B cell (primary cell): ENCODE results near the gene EEF1AKMT2. TPM values are rescaled to one million over a fixed set of nuclear protein-coding genes. Genes with fewer than 3 reads are reported as not detected.

Experiments used
- ATAC-seq: fragments of 200-7000 bp; cut with Tn5 transposase; one replicate; pipeline ENCODE4 v1.10.0; 2021; ENCODE audit warnings: low read depth, mild to moderate bottlenecking, moderate number of reproducible peaks, moderate library complexity
- CTCF ChIA-PET: fragments of 350-600 bp; sonication (Branson Sonifier 250); formaldehyde crosslinking; loops from one replicate; lab custom pipeline; 2021; ENCODE audit warnings: antibody characterized with exemption, inconsistent platforms; lab: Charles Lee
- POLR2A ChIA-PET: fragments of 350-600 bp; sonication (Branson Sonifier 250); formaldehyde crosslinking; loops from one replicate; lab custom pipeline; 2021; ENCODE audit warnings: antibody characterized with exemption; lab: Charles Lee
- DNase-seq: peaks from one replicate; pipeline ENCODE4 v3.0.0; 2013
- H2AFZ ChIP-seq: 2 replicates; pipeline ENCODE4 v1.6.1; 2012; ENCODE audit warnings: mild to moderate bottlenecking, low read depth, low read length; ENCODE audit not compliant: insufficient read depth, poor library complexity, severe bottlenecking
- H3K27ac ChIP-seq, 2 donors: 1 replicate in 1 of 2; 2 replicates in 1 of 2; pipeline ENCODE4 v1.5.1; 2012 to 2013; ENCODE audit warnings: low read length in 2 of 2, mild to moderate bottlenecking in 2 of 2, moderate library complexity in 1 of 2
- H3K27me3 ChIP-seq, 4 experiments: fragments of 200-600 bp in 1 of 4; sonication (generic) in 1 of 4; replicated peaks in 1 of 4; 1 replicate in 2 of 4; 2 replicates in 2 of 4; pipeline versions ENCODE4 v1.6.1 to v1.7.0; 2013 to 2016; ENCODE audit warnings: low read length in 3 of 4, mild to moderate bottlenecking in 2 of 4, mixed read lengths in 1 of 4, moderate library complexity in 1 of 4; ENCODE audit not compliant: insufficient read depth in 4 of 4, control insufficient read depth in 3 of 4; ENCODE audit errors: control extremely low read depth in 1 of 4
- H3K36me3 ChIP-seq, 2 experiments: replicated peaks in 1 of 2; 1 replicate in 1 of 2; 2 replicates in 1 of 2; pipeline versions ENCODE4 v1.6.1 to v1.7.1; 2013; ENCODE audit warnings: low read length in 1 of 2; ENCODE audit not compliant: insufficient read depth in 2 of 2, control insufficient read depth in 1 of 2; ENCODE audit errors: control extremely low read depth in 1 of 2, extremely low read depth in 1 of 2
- H3K4me1 ChIP-seq, 2 donors: fragments of 200-600 bp in 1 of 2; sonication (generic) in 1 of 2; 1 replicate in 1 of 2; 2 replicates in 1 of 2; pipeline versions ENCODE4 v1.5.1 to v1.6.1; 2013 to 2017; ENCODE audit warnings: low read length in 2 of 2; ENCODE audit not compliant: control insufficient read depth in 2 of 2, insufficient read depth in 2 of 2
- H3K4me2 ChIP-seq: replicated peaks from 2 replicates; pipeline ENCODE3; 2012; ENCODE audit warnings: mild to moderate bottlenecking, low read depth, low read length; ENCODE audit not compliant: poor library complexity, severe bottlenecking
- H3K4me3 ChIP-seq, 5 experiments: fragments of 200-600 bp in 1 of 5; sonication (generic) in 1 of 5; 1 replicate in 3 of 5; 2 replicates in 2 of 5; pipeline versions ENCODE4 v1.5.1 to v1.7.0; 2011 to 2016; ENCODE audit warnings: low read length in 4 of 5, mild to moderate bottlenecking in 4 of 5, low read depth in 2 of 5, control low read depth in 1 of 5, moderate library complexity in 1 of 5; ENCODE audit not compliant: insufficient read depth in 1 of 5; ENCODE audit errors: control extremely low read depth in 1 of 5, extremely low read depth in 1 of 5
- H3K79me2 ChIP-seq: fragments of 200-600 bp; sonication (generic); one replicate; pipeline ENCODE4 v1.6.0; 2016; ENCODE audit warnings: low read length; ENCODE audit not compliant: control insufficient read depth, insufficient read depth
- H3K9ac ChIP-seq: fragments of 200-600 bp; sonication (generic); 2 replicates; pipeline ENCODE4 v1.6.1; 2017; ENCODE audit warnings: mild to moderate bottlenecking, low read length, moderate library complexity
- H3K9me3 ChIP-seq, 3 donors: one replicate each; pipeline versions ENCODE4 v1.6.1 to v1.7.1; 2013; ENCODE audit warnings: low read length in 2 of 3; ENCODE audit not compliant: control insufficient read depth in 2 of 3, insufficient read depth in 1 of 3; ENCODE audit errors: control extremely low read depth in 1 of 3
- H4K20me1 ChIP-seq: 2 replicates; pipeline ENCODE4 v1.6.0; 2012; ENCODE audit warnings: mild to moderate bottlenecking, low read length; ENCODE audit not compliant: insufficient read depth, control insufficient read depth, poor library complexity, severe bottlenecking
- H3K27ac Mint-ChIP-seq: one replicate; pipeline ENCODE4 v1.8.0; 2021; ENCODE audit warnings: mixed read lengths
- H3K27me3 Mint-ChIP-seq: one replicate; pipeline ENCODE4 v1.8.0; 2021; ENCODE audit warnings: mixed read lengths
- H3K4me1 Mint-ChIP-seq: one replicate; pipeline ENCODE4 v1.8.0; 2021; ENCODE audit warnings: mixed read lengths
- H3K4me3 Mint-ChIP-seq: one replicate; pipeline ENCODE4 v1.8.0; 2021; ENCODE audit warnings: mixed read lengths
- H3K9me3 Mint-ChIP-seq: one replicate; pipeline ENCODE4 v1.8.0; 2022; ENCODE audit warnings: mixed read lengths; ENCODE audit not compliant: insufficient read depth
- EZH2 ChIP-seq: IDR thresholded peaks from 2 replicates; pipeline ENCODE4 v1.6.1; 2012; ENCODE audit warnings: borderline replicate concordance, low read depth, mild to moderate bottlenecking, moderate library complexity, low read length; ENCODE audit not compliant: insufficient read depth, poor library complexity, severe bottlenecking
- WGBS: methylation state at CpG from one replicate; pipeline ENCODE4 v1.1.5; 2013; ENCODE audit warnings: missing lambda C conversion rate; ENCODE audit not compliant: insufficient coverage; 5-methylcytosine and 5-hydroxymethylcytosine counted together
- intact Hi-C: fragments of 100-400 bp; cut with micrococcal nuclease; formaldehyde crosslinking; loops from one replicate; pipeline ENCODE4 v1.10.0; 2022
- polyA plus RNA-seq: library from polyadenylated mRNA; depleted of rRNA; stranded (reverse); fragments of >200 nt; gene quantifications from 2 replicates; pipeline ENCODE4 v1.2.3, GENCODE V29; 2012
- total RNA-seq, 2 donors: library from RNA; stranded (reverse); fragments of 120-200 nt in 1 of 2; gene quantifications; 1 replicate in 1 of 2; 2 replicates in 1 of 2; pipeline versions ENCODE4 v1.2.3 to v1.2.4, GENCODE V29; 2013 to 2022
- TF ChIP-seq, protein P1 (sequence below): fragments of 200-600 bp; IDR thresholded peaks from one replicate; pipeline ENCODE4 v1.8.0; 2022; ENCODE audit warnings: antibody characterized with exemption, mild to moderate bottlenecking

The EEF1AKMT2 gene
- total and polyA plus RNA-seq, 2 donors (not counting 1 experiment from before 2014, with no cell fraction given), result 8.8 to 15.0 TPM

- H3K79me2 ChIP-seq, result peaks cover 97% of the 10 kb centered on the region
- peak overlapping the region; percentile 85 for H3K27ac Mint-ChIP-seq
- CTCF ChIA-PET, result interaction anchor here (0.6 to 19.2 kb wide), 35 partner anchors 12 to 725 kb away, joined by 3 to 353 read pairs (median 8); partner anchors contain the start of gene FAM53B
- H3K9me3 ChIP-seq, result no peaks in the 10 kb centered on the region
- H3K27me3 Mint-ChIP-seq, result no peaks in the 10 kb centered on the region
- H3K4me1 Mint-ChIP-seq, result peaks cover 91% of the 10 kb centered on the region
- peaks cover 64% of the 10 kb centered on the region for H4K20me1 ChIP-seq
- peak overlapping the region; percentile 82 for H3K4me3 Mint-ChIP-seq
- ATAC-seq (peak; percentile 48), DNase-seq (peak; percentile 90)
- peaks cover 4 to 33% of the 10 kb centered on the region in 2 experiments for H3K36me3 ChIP-seq
- WGBS, result 8% methylated on average over 7 of the region's 8 CpGs
- TF ChIP-seq, protein P1, sequence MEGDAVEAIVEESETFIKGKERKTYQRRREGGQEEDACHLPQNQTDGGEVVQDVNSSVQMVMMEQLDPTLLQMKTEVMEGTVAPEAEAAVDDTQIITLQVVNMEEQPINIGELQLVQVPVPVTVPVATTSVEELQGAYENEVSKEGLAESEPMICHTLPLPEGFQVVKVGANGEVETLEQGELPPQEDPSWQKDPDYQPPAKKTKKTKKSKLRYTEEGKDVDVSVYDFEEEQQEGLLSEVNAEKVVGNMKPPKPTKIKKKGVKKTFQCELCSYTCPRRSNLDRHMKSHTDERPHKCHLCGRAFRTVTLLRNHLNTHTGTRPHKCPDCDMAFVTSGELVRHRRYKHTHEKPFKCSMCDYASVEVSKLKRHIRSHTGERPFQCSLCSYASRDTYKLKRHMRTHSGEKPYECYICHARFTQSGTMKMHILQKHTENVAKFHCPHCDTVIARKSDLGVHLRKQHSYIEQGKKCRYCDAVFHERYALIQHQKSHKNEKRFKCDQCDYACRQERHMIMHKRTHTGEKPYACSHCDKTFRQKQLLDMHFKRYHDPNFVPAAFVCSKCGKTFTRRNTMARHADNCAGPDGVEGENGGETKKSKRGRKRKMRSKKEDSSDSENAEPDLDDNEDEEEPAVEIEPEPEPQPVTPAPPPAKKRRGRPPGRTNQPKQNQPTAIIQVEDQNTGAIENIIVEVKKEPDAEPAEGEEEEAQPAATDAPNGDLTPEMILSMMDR, result peak; percentile 77
- no peak for TF ChIP-seq EZH2
- H3K4me2 ChIP-seq, result peak overlapping the region; percentile 71
- H3K9me3 Mint-ChIP-seq, result no peaks in the 10 kb centered on the region
- peak overlapping the region; percentile 62 for H2AFZ ChIP-seq
- no peaks in the 10 kb centered on the region for H3K27me3 ChIP-seq
- peak overlapping the region; percentile 92 to 98 for H3K27ac ChIP-seq
- H3K9ac ChIP-seq, result peak overlapping the region; percentile 58
- H3K4me1 ChIP-seq, result peaks cover 97% of the 10 kb centered on the region in 2 donors
- intact Hi-C loops, result loop anchor here (1.0 to 2.0 kb wide), 6 partner anchors 9 to 118 kb away; no protein-coding TSS in a partner anchor
- peak overlapping the region in 3 of 5 experiments; percentile 17 to 37 (median 33) for H3K4me3 ChIP-seq
- POLR2A ChIA-PET, result interaction anchor here (0.6 to 3.9 kb wide), 18 partner anchors 10 to 185 kb away, joined by 3 to 51 read pairs (median 6); partner anchors contain the start of gene FAM53B
Measured at GRCh38 chr10:124719213-124719851, 72.4 kb downstream of the EEF1AKMT2 start.
